Trophoblast cell (in vitro differentiated cells and primary cell): ENCODE measurements around the gene TSHR.

Source experiments
- DNase-seq, 2 donors: peaks; one replicate each; pipeline ENCODE4 v3.0.0-alpha.2; 2016
- H2AFZ ChIP-seq: 2 replicates; pipeline ENCODE4 v1.6.1; 2013; ENCODE audit warnings: low read length, moderate library complexity, mild to moderate bottlenecking; ENCODE audit not compliant: insufficient read depth, poor library complexity
- H2AK5ac ChIP-seq: 2 replicates; pipeline ENCODE4 v1.6.1; 2013; ENCODE audit warnings: mild to moderate bottlenecking, low read length
- H2BK120ac ChIP-seq: 2 replicates; pipeline ENCODE4 v1.6.1; 2013; ENCODE audit warnings: low read length, mild to moderate bottlenecking, moderate library complexity; ENCODE audit not compliant: insufficient read depth, poor library complexity
- H2BK12ac ChIP-seq: 2 replicates; pipeline ENCODE4 v1.6.1; 2013; ENCODE audit warnings: mild to moderate bottlenecking, low read length, moderate library complexity
- H2BK5ac ChIP-seq: 2 replicates; pipeline ENCODE4 v1.6.1; 2013; ENCODE audit warnings: low read length, low read depth, moderate library complexity, mild to moderate bottlenecking; ENCODE audit not compliant: poor library complexity
- H3K14ac ChIP-seq: 2 replicates; pipeline ENCODE4 v1.6.1; 2013; ENCODE audit warnings: mild to moderate bottlenecking, low read length
- H3K18ac ChIP-seq: 2 replicates; pipeline ENCODE4 v1.6.1; 2013; ENCODE audit warnings: mild to moderate bottlenecking, low read length
- H3K23ac ChIP-seq: 2 replicates; pipeline ENCODE4 v1.6.1; 2013; ENCODE audit warnings: low read length
- H3K27ac ChIP-seq: 2 replicates; pipeline ENCODE4 v1.5.1; 2013; ENCODE audit warnings: low read depth, mild to moderate bottlenecking, inconsistent platforms, low read length, moderate library complexity
- H3K27me3 ChIP-seq: 2 replicates; pipeline ENCODE4 v1.6.1; 2013; ENCODE audit warnings: inconsistent platforms, mild to moderate bottlenecking, low read length, moderate library complexity; ENCODE audit not compliant: insufficient read depth
- H3K36me3 ChIP-seq, 2 experiments: 1 replicate in 1 of 2; 2 replicates in 1 of 2; pipeline ENCODE4 v1.6.1; 2013; ENCODE audit warnings: low read length in 2 of 2, mild to moderate bottlenecking in 2 of 2, moderate library complexity in 1 of 2; ENCODE audit not compliant: insufficient read depth in 2 of 2, control insufficient read depth in 1 of 2
- H3K4ac ChIP-seq: 2 replicates; pipeline ENCODE4 v1.6.1; 2013; ENCODE audit warnings: low read depth, mild to moderate bottlenecking, low read length, moderate library complexity
- H3K4me1 ChIP-seq, 2 experiments: 1 replicate in 1 of 2; 2 replicates in 1 of 2; pipeline ENCODE4 v1.6.1; 2013; ENCODE audit warnings: low read length in 2 of 2, mild to moderate bottlenecking in 2 of 2, moderate library complexity in 1 of 2; ENCODE audit not compliant: insufficient read depth in 2 of 2, control insufficient read depth in 1 of 2
- H3K4me2 ChIP-seq: 2 replicates; pipeline ENCODE4 v1.6.1; 2013; ENCODE audit warnings: inconsistent platforms, mild to moderate bottlenecking, low read length, moderate library complexity
- H3K4me3 ChIP-seq: 2 replicates; pipeline ENCODE4 v1.5.1; 2013; ENCODE audit warnings: mild to moderate bottlenecking, low read depth, low read length, inconsistent platforms
- H3K79me1 ChIP-seq: one replicate; pipeline ENCODE4 v1.6.1; 2013; ENCODE audit warnings: low read length
- H3K79me2 ChIP-seq: 2 replicates; pipeline ENCODE4 v1.6.1; 2013; ENCODE audit warnings: low read length, mild to moderate bottlenecking; ENCODE audit not compliant: control insufficient read depth, insufficient read depth, poor library complexity
- H3K9ac ChIP-seq: 2 replicates; pipeline ENCODE4 v1.6.1; 2013; ENCODE audit warnings: mild to moderate bottlenecking, low read length
- H3K9me3 ChIP-seq: 2 replicates; pipeline ENCODE4 v1.6.1; 2013; ENCODE audit warnings: low read depth, mild to moderate bottlenecking, control low read depth, inconsistent platforms, low read length; ENCODE audit not compliant: insufficient read depth
- H4K12ac ChIP-seq: 2 replicates; pipeline ENCODE4 v1.6.1; 2013; ENCODE audit warnings: low read depth, mild to moderate bottlenecking, low read length, moderate library complexity
- H4K8ac ChIP-seq: 2 replicates; pipeline ENCODE4 v1.6.1; 2013; ENCODE audit warnings: low read depth, mild to moderate bottlenecking, low read length, moderate library complexity
- H4K91ac ChIP-seq: one replicate; pipeline ENCODE4 v1.6.1; 2013; ENCODE audit warnings: low read depth, mild to moderate bottlenecking, low read length, moderate library complexity
- WGBS: extraction: QIAGEN DNeasy Blood & Tissue Kit; methylation state at CpG from one replicate; pipeline ENCODE4 v1.1.7; 2013; ENCODE audit warnings: missing lambda C conversion rate; ENCODE audit not compliant: insufficient read length, insufficient coverage; ENCODE audit errors: extremely low coverage; 5-methylcytosine and 5-hydroxymethylcytosine counted together

TSHR gene

GRCh38 chr14:81147140-81147897 is 191.9 kb downstream of the TSHR start:
- Histone ChIP-seq H3K27me3 (no peaks in the 10 kb centered on the region), H4K8ac (no peak overlapping the region), H3K4ac (no peak overlapping the region), H3K18ac (no peak overlapping the region), H4K91ac (no peak overlapping the region), H3K36me3 (no peaks in the 10 kb centered on the region), H2AFZ (no peak overlapping the region), H3K79me1 (no peaks in the 10 kb centered on the region), H2AK5ac (no peak overlapping the region), H3K23ac (no peak overlapping the region), H3K14ac (no peak overlapping the region), H4K12ac (no peak overlapping the region), H3K79me2 (no peaks in the 10 kb centered on the region), H3K9ac (no peak overlapping the region), H2BK5ac (no peak overlapping the region), H2BK120ac (no peak overlapping the region), H3K9me3 (no peaks in the 10 kb centered on the region), H3K4me3 (no peak overlapping the region), H3K4me1 (no peaks in the 10 kb centered on the region), H3K4me2 (no peak overlapping the region), H3K27ac (no peak overlapping the region), H2BK12ac (no peak overlapping the region)
- no CpG with 5 or more reads among the region's 2 CpGs for WGBS
- no peak for DNase-seq

GRCh38 chr14:81148635-81149034 is 193.2 kb downstream of the TSHR start:
- Histone ChIP-seq H3K4me3 (no peak overlapping the region), H2BK5ac (no peak overlapping the region), H2BK12ac (no peak overlapping the region), H3K4ac (no peak overlapping the region), H3K23ac (no peak overlapping the region), H2BK120ac (no peak overlapping the region), H4K12ac (no peak overlapping the region), H3K4me1 (no peaks in the 10 kb centered on the region), H3K79me1 (no peaks in the 10 kb centered on the region), H3K9me3 (no peaks in the 10 kb centered on the region), H3K27ac (no peak overlapping the region), H4K8ac (no peak overlapping the region), H3K4me2 (no peak overlapping the region), H3K27me3 (no peaks in the 10 kb centered on the region), H3K14ac (no peak overlapping the region), H2AK5ac (no peak overlapping the region), H3K36me3 (no peaks in the 10 kb centered on the region), H2AFZ (no peak overlapping the region), H3K18ac (no peak overlapping the region), H3K9ac (no peak overlapping the region), H3K79me2 (no peaks in the 10 kb centered on the region), H4K91ac (no peak overlapping the region)
- no CpG with 5 or more reads among the region's 4 CpGs for WGBS
- DNase-seq = no peak

GRCh38 chr14:81153187-81153586 is 197.8 kb downstream of the TSHR start:
- H4K8ac ChIP-seq = no peak overlapping the region
- no peak overlapping the region for H2AK5ac ChIP-seq
- no peaks in the 10 kb centered on the region for H3K79me1 ChIP-seq
- H3K27ac ChIP-seq = no peak overlapping the region
- no peaks in the 10 kb centered on the region for H3K4me1 ChIP-seq
- H3K18ac ChIP-seq = no peak overlapping the region
- H2BK12ac ChIP-seq = no peak overlapping the region
- no peak overlapping the region for H3K4me2 ChIP-seq
- H3K9me3 ChIP-seq = no peaks in the 10 kb centered on the region
- H3K36me3 ChIP-seq = no peaks in the 10 kb centered on the region
- no peaks in the 10 kb centered on the region for H3K79me2 ChIP-seq
- H3K4ac ChIP-seq = no peak overlapping the region
- H2AFZ ChIP-seq = no peak overlapping the region
- no peak overlapping the region for H4K12ac ChIP-seq
- no peak overlapping the region for H3K9ac ChIP-seq
- WGBS = no CpG with 5 or more reads among the region's 1 CpG
- no peak overlapping the region for H2BK5ac ChIP-seq
- H3K27me3 ChIP-seq = no peaks in the 10 kb centered on the region
- DNase-seq = no peak
- no peak overlapping the region for H3K23ac ChIP-seq
- no peak overlapping the region for H3K4me3 ChIP-seq
- H3K14ac ChIP-seq = no peak overlapping the region
- H4K91ac ChIP-seq = no peak overlapping the region
- H2BK120ac ChIP-seq = no peak overlapping the region

- no CpG with 5 or more reads among the region's 1 CpG for WGBS
- H3K79me1 ChIP-seq = no peaks in the 10 kb centered on the region
- H2BK12ac ChIP-seq = no peak overlapping the region
- no peak overlapping the region for H2AK5ac ChIP-seq
- H3K4me2 ChIP-seq = no peak overlapping the region
- no peak overlapping the region for H4K8ac ChIP-seq
- H2BK120ac ChIP-seq = no peak overlapping the region
- H3K4me1 ChIP-seq = no peaks in the 10 kb centered on the region
- no peak overlapping the region for H3K14ac ChIP-seq
- H3K4ac ChIP-seq = no peak overlapping the region
- H4K12ac ChIP-seq = no peak overlapping the region
- H3K23ac ChIP-seq = no peak overlapping the region
- no peak overlapping the region for H2AFZ ChIP-seq
- no peak overlapping the region for H4K91ac ChIP-seq
- no peak overlapping the region for H3K18ac ChIP-seq
- H3K4me3 ChIP-seq = no peak overlapping the region
- no peak overlapping the region for H2BK5ac ChIP-seq
- H3K9ac ChIP-seq = no peak overlapping the region
- no peaks in the 10 kb centered on the region for H3K36me3 ChIP-seq
- H3K27me3 ChIP-seq = no peaks in the 10 kb centered on the region
- no peaks in the 10 kb centered on the region for H3K9me3 ChIP-seq
- no peak overlapping the region for H3K27ac ChIP-seq
- no peaks in the 10 kb centered on the region for H3K79me2 ChIP-seq
- no peak for DNase-seq
Observed at GRCh38 chr14:81157431-81157830, 202.0 kb downstream of the TSHR start.
